AG04449 (cell line): ENCODE measurements around the gene NME4.

Experiments
- CTCF ChIA-PET: fragments of 350-600 bp; formaldehyde crosslinking; extraction: SDS; loops from one replicate; lab custom pipeline; 2021; ENCODE audit warnings: antibody characterized with exemption; lab: Yijun Ruan, JAX
- POLR2A ChIA-PET: fragments of 400-600, 350-600 bp; formaldehyde crosslinking; extraction: SDS; loops from one replicate; lab custom pipeline; 2020; ENCODE audit warnings: antibody characterized with exemption, inconsistent platforms; lab: Yijun Ruan, JAX
- DNase-seq: peaks from one replicate; pipeline ENCODE4 v3.0.0-alpha.2; 2010; ENCODE audit warnings: low read depth, low spot score
- H3K4me3 ChIP-seq: 2 replicates; pipeline ENCODE4 v1.5.1; 2011; ENCODE audit warnings: low read depth, mild to moderate bottlenecking, control low read depth, low read length
- TF ChIP-seq, protein P1 (sequence below): IDR thresholded peaks from one replicate; pipeline ENCODE4 v1.5.1; 2011; ENCODE audit warnings: mild to moderate bottlenecking, moderate library complexity, low read length, control low read depth, inconsistent platforms; ENCODE audit not compliant: insufficient read depth; ENCODE audit errors: missing control alignments

The NME4 gene

GRCh38 chr16:352547-353403 lies 44.2 kb upstream of the NME4 start, which contains the start of gene AXIN1:
Gene AXIN1 (minus strand): TSS chr16:352723. CDS start chr16:347025, 5,698 bp downstream.
- TF ChIP-seq, protein P1, sequence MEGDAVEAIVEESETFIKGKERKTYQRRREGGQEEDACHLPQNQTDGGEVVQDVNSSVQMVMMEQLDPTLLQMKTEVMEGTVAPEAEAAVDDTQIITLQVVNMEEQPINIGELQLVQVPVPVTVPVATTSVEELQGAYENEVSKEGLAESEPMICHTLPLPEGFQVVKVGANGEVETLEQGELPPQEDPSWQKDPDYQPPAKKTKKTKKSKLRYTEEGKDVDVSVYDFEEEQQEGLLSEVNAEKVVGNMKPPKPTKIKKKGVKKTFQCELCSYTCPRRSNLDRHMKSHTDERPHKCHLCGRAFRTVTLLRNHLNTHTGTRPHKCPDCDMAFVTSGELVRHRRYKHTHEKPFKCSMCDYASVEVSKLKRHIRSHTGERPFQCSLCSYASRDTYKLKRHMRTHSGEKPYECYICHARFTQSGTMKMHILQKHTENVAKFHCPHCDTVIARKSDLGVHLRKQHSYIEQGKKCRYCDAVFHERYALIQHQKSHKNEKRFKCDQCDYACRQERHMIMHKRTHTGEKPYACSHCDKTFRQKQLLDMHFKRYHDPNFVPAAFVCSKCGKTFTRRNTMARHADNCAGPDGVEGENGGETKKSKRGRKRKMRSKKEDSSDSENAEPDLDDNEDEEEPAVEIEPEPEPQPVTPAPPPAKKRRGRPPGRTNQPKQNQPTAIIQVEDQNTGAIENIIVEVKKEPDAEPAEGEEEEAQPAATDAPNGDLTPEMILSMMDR, result peak; percentile 52
- DNase-seq, result no peak
- ChIA-PET CTCF (interaction anchor here (0.6 to 1.8 kb wide), 12 partner anchors 10 to 280 kb away, joined by 3 to 14 read pairs (median 3); partner anchors contain the start of genes LUC7L and RHBDF1), POLR2A (no interaction called here)
- peak within 1 kb of the TSS; percentile 73 for H3K4me3 ChIP-seq

GRCh38 chr16:353404-354290 lies 43.4 kb upstream of the NME4 start:
- DNase-seq, result no peak
- TF ChIP-seq, protein P1, result no peak
- peak overlapping the region; percentile 37 for H3K4me3 ChIP-seq
- ChIA-PET POLR2A (no interaction called here), CTCF (interaction anchor here (0.6 to 1.4 kb wide), 5 partner anchors 9 to 125 kb away, joined by 3 to 6 read pairs (median 4); partner anchors contain the start of gene LUC7L)

DNA sequence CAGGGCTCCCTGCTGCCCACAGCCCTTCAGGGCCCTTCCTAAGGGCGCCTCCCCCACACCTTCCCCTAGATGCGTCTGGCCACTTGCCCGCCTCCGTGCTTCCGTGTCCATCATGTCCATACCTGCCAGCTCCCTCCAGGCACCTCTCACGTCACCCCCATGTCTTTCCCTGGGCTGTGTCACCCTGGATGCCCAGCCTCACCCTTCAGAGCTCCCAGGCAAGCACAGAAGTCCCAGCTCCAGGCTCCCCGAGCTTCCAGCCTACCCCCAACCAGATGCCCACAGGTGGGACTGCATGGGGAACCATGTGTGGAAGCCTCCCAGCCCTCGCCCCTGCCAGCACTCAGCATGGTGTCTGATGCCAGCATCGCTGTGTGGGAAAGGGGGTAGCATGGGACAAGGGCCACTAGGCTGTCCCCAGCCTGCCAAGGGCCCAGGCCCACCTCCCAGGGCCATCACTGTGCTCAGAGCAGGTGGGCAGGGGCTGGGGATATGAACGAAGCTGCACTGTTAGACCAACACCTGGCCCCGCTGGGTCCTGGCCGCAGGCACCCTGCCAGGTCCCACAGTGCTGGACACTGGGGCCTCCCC lies 42.6 kb upstream of the NME4 start:
- ChIA-PET POLR2A (no interaction called here), CTCF (interaction anchor here (0.9 to 1.4 kb wide), 3 partner anchors 8 to 126 kb away, joined by 3 to 6 read pairs (median 3); partner anchors contain the start of gene LUC7L)
- no peak overlapping the region for H3K4me3 ChIP-seq
- no peak for DNase-seq
- TF ChIP-seq, protein P1, result no peak

- ChIA-PET CTCF (interaction anchor here (0.7 to 1.9 kb wide), 5 partner anchors 7 to 258 kb away, joined by 3 to 8 read pairs (median 5); no protein-coding TSS in a partner anchor), POLR2A (no interaction called here)
- no peak overlapping the region for H3K4me3 ChIP-seq
- DNase-seq, result no peak
- TF ChIP-seq, protein P1, result no peak
These were observed 42.0 kb upstream of the NME4 start for GRCh38 chr16:354971-355461.

GRCh38 chr16:356741-357140 lies 40.3 kb upstream of the NME4 start:
- TF ChIP-seq, protein P1, result no peak
- H3K4me3 ChIP-seq, result no peak overlapping the region
- DNase-seq, result no peak
- CTCF ChIA-PET, result interaction anchor here (1.6 to 1.9 kb wide), 3 partner anchors 239 to 260 kb away, joined by 4 to 8 read pairs (median 5); no protein-coding TSS in a partner anchor
- POLR2A ChIA-PET, result no interaction called here
